CD14-positive monocyte (primary cell): ENCODE measurements around the gene PI4KB. TPM values are rescaled to one million over a fixed set of nuclear protein-coding genes. Genes with fewer than 3 reads are reported as not detected.

Experiments
- DNase-seq, 3 donors: peaks; one replicate each; pipeline ENCODE4 v3.0.0-alpha.2; 2011 to 2022
- H2AFZ ChIP-seq: 2 replicates; pipeline ENCODE4 v1.6.0; 2012; ENCODE audit warnings: mild to moderate bottlenecking, low read depth, low read length, inconsistent platforms; ENCODE audit not compliant: insufficient read depth, poor library complexity, severe bottlenecking
- H3K27ac ChIP-seq, 2 donors: 1 replicate in 1 of 2; 2 replicates in 1 of 2; pipeline ENCODE4 v1.5.1; 2012 to 2013; ENCODE audit warnings: low read length in 2 of 2, control low read depth in 1 of 2, inconsistent platforms in 1 of 2, low read depth in 1 of 2, mild to moderate bottlenecking in 1 of 2
- H3K27me3 ChIP-seq, 2 donors: one replicate each; pipeline versions ENCODE4 v1.6.0 to v1.6.1; 2011 to 2013; ENCODE audit warnings: low read length in 2 of 2; ENCODE audit not compliant: control insufficient read depth in 2 of 2, insufficient read depth in 2 of 2
- H3K36me3 ChIP-seq, 2 donors: replicated peaks in 1 of 2; 1 replicate in 1 of 2; 2 replicates in 1 of 2; pipeline versions ENCODE4 v1.5.1 to v1.6.1; 2012 to 2013; ENCODE audit warnings: low read length in 2 of 2, control low read depth in 1 of 2, inconsistent platforms in 1 of 2, mild to moderate bottlenecking in 1 of 2; ENCODE audit not compliant: insufficient read depth in 2 of 2, control insufficient read depth in 1 of 2
- H3K4me1 ChIP-seq, 2 donors: 1 replicate in 1 of 2; 2 replicates in 1 of 2; pipeline versions ENCODE4 v1.5.1 to v1.6.1; 2012 to 2013; ENCODE audit warnings: low read length in 2 of 2, control low read depth in 1 of 2, inconsistent platforms in 1 of 2, mild to moderate bottlenecking in 1 of 2, moderate library complexity in 1 of 2; ENCODE audit not compliant: insufficient read depth in 2 of 2, control insufficient read depth in 1 of 2
- H3K4me2 ChIP-seq: replicated peaks from 2 replicates; pipeline ENCODE3; 2012; ENCODE audit warnings: low read length, moderate library complexity, mild to moderate bottlenecking; ENCODE audit not compliant: poor library complexity, severe bottlenecking; ENCODE audit errors: extremely low read depth
- H3K4me3 ChIP-seq, 3 experiments: fragments of 200-600 bp in 1 of 3; sonication (generic) in 1 of 3; replicated peaks in 1 of 3; 1 replicate in 2 of 3; 2 replicates in 1 of 3; pipeline ENCODE4 v1.5.1; 2011 to 2013; ENCODE audit warnings: low read length in 3 of 3, mild to moderate bottlenecking in 3 of 3, control low read depth in 2 of 3, low read depth in 2 of 3, inconsistent platforms in 1 of 3, moderate library complexity in 1 of 3
- H3K79me2 ChIP-seq: 2 replicates; pipeline ENCODE4 v1.6.0; 2012; ENCODE audit warnings: mild to moderate bottlenecking, control low read depth, inconsistent platforms, low read length, moderate library complexity; ENCODE audit not compliant: insufficient read depth
- H3K9ac ChIP-seq: 2 replicates; pipeline ENCODE4 v1.6.0; 2017; ENCODE audit warnings: low read length, mild to moderate bottlenecking; ENCODE audit not compliant: insufficient read depth, poor library complexity, severe bottlenecking
- H3K9me3 ChIP-seq, 2 donors: replicated peaks in 1 of 2; 1 replicate in 1 of 2; 2 replicates in 1 of 2; pipeline versions ENCODE4 v1.5.1 to v1.6.1; 2012 to 2013; ENCODE audit warnings: low read length in 2 of 2, control low read depth in 1 of 2; ENCODE audit not compliant: control insufficient read depth in 1 of 2, insufficient read depth in 1 of 2
- H4K20me1 ChIP-seq: 2 replicates; pipeline ENCODE4 v1.6.0; 2012; ENCODE audit warnings: mild to moderate bottlenecking, low read length, control low read depth, moderate library complexity; ENCODE audit not compliant: insufficient read depth
- H3K27ac Mint-ChIP-seq, 7 donors: one replicate each; pipeline ENCODE4 v1.8.0; 2020; ENCODE audit warnings: mild to moderate bottlenecking in 7 of 7, mixed read lengths in 7 of 7, moderate library complexity in 6 of 7, inconsistent platforms in 2 of 7
- H3K27me3 Mint-ChIP-seq, 3 donors: one replicate each; pipeline ENCODE4 v1.8.0; 2021 to 2022; ENCODE audit warnings: low read depth in 3 of 3, mild to moderate bottlenecking in 3 of 3, mixed read lengths in 3 of 3, moderate library complexity in 3 of 3, inconsistent platforms in 1 of 3
- H3K36me3 Mint-ChIP-seq, 2 donors: one replicate each; pipeline ENCODE4 v1.8.0; 2020; ENCODE audit warnings: mixed read lengths in 2 of 2, inconsistent platforms in 1 of 2, mild to moderate bottlenecking in 1 of 2
- H3K4me1 Mint-ChIP-seq: one replicate; pipeline ENCODE4 v1.8.0; 2020; ENCODE audit warnings: mild to moderate bottlenecking, mixed read lengths
- H3K4me3 Mint-ChIP-seq, 2 donors: one replicate each; pipeline ENCODE4 v1.8.0; 2020; ENCODE audit warnings: mild to moderate bottlenecking in 2 of 2, mixed read lengths in 2 of 2, moderate library complexity in 1 of 2
- H3K9me3 Mint-ChIP-seq, 7 donors: one replicate each; pipeline ENCODE4 v1.8.0; 2020 to 2022; ENCODE audit warnings: mixed read lengths in 7 of 7, mild to moderate bottlenecking in 6 of 7, moderate library complexity in 6 of 7, inconsistent platforms in 2 of 7
- WGBS: methylation state at CpG from one replicate; pipeline ENCODE4 v1.1.5; 2013; ENCODE audit warnings: missing lambda C conversion rate; ENCODE audit not compliant: insufficient coverage; 5-methylcytosine and 5-hydroxymethylcytosine counted together
- intact Hi-C, 2 donors: fragments of 100-400 bp; cut with micrococcal nuclease; formaldehyde crosslinking; loops; one replicate each; pipeline versions ENCODE4 v1.15.0 to v1.15.1; 2023
- polyA plus RNA-seq, 3 donors: library from polyadenylated mRNA; depleted of rRNA in 1 of 3; unstranded in 2 of 3; stranded (reverse) in 1 of 3; fragments of 300-500 nt in 2 of 3; fragments of >200 nt in 1 of 3; fragmentation: Illumina TruSeq in 2 of 3; gene quantifications; 1 replicate in 2 of 3; 2 replicates in 1 of 3; pipeline ENCODE4 v1.2.3, GENCODE V29; 2012 to 2021
- TF ChIP-seq, protein P1 (sequence below): fragments of 200-600 bp; IDR thresholded peaks from one replicate; pipeline ENCODE4 v1.8.0; 2022; ENCODE audit warnings: antibody characterized with exemption, mild to moderate bottlenecking

The PI4KB gene
- polyA plus RNA-seq, 3 donors: 37.8 to 148 (median 50.3) TPM

DNA sequence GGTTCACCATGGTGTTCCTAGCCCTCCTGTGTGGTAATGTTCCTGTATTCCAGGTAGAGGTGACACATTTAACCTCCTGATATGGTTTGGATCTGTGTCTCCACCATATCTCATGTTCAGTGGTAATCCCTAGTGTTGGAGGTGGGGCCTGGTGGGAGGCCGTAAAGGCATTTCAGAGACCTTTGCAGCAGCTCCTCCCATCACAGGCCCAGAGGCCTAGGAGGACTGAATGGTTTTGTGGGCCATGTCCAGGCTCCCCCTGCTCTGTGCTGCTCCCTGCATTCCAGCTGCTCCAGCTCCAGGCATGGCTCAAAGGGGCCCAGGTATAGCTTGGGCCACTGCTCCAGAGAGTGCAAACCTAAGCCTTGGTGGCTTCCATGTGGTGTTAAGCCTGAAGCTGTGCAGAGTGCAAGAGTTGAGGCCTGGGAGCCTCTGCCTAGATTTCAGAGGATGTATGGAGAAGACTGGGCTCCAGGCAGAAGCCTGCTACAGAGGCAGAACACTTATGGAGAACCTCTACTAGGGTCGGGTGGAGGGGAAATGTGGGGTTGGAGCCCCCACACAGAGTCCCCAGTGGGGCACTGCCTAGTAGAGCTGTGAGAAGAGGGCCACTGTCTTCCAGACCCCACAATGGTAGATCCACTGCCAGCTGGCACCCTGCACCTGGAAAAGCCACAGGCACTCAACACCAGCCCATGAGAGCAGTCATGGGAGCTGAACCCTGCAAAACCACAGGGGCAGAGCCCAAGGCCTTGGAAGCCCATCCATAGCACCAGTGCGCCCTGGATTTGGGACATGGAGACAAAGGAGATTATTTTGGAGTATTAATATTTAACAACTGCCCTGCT, 35.3 kb upstream of the PI4KB start:
- peaks cover 12 to 18% (median 16%) of the 10 kb centered on the region in 7 donors for H3K9me3 Mint-ChIP-seq
- no peak overlapping the region for H3K4me3 Mint-ChIP-seq
- peaks cover 10 to 11% of the 10 kb centered on the region in 2 donors for H3K9me3 ChIP-seq
- H4K20me1 ChIP-seq: no peaks in the 10 kb centered on the region
- H2AFZ ChIP-seq: no peak overlapping the region
- no peak for DNase-seq
- TF ChIP-seq, protein P1, sequence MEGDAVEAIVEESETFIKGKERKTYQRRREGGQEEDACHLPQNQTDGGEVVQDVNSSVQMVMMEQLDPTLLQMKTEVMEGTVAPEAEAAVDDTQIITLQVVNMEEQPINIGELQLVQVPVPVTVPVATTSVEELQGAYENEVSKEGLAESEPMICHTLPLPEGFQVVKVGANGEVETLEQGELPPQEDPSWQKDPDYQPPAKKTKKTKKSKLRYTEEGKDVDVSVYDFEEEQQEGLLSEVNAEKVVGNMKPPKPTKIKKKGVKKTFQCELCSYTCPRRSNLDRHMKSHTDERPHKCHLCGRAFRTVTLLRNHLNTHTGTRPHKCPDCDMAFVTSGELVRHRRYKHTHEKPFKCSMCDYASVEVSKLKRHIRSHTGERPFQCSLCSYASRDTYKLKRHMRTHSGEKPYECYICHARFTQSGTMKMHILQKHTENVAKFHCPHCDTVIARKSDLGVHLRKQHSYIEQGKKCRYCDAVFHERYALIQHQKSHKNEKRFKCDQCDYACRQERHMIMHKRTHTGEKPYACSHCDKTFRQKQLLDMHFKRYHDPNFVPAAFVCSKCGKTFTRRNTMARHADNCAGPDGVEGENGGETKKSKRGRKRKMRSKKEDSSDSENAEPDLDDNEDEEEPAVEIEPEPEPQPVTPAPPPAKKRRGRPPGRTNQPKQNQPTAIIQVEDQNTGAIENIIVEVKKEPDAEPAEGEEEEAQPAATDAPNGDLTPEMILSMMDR: no peak
- H3K79me2 ChIP-seq: no peaks in the 10 kb centered on the region
- intact Hi-C loops: no loop called here
- H3K9ac ChIP-seq: no peak overlapping the region
- H3K36me3 Mint-ChIP-seq: no peaks in the 10 kb centered on the region
- H3K27ac Mint-ChIP-seq: peak overlapping the region in 4 of 7 donors; percentile 26 to 38 (median 35)
- H3K27ac ChIP-seq: no peak overlapping the region
- no peak overlapping the region for H3K4me3 ChIP-seq
- no peak overlapping the region for H3K4me2 ChIP-seq
- H3K27me3 ChIP-seq: no peaks in the 10 kb centered on the region
- H3K36me3 ChIP-seq: no peaks in the 10 kb centered on the region
- peaks cover 3% of the 10 kb centered on the region for H3K4me1 Mint-ChIP-seq
- H3K27me3 Mint-ChIP-seq: peaks cover 2 to 3% (median 2%) of the 10 kb centered on the region in 3 donors
- no CpG with 5 or more reads among the region's 3 CpGs for WGBS
- H3K4me1 ChIP-seq: no peaks in the 10 kb centered on the region

DNA sequence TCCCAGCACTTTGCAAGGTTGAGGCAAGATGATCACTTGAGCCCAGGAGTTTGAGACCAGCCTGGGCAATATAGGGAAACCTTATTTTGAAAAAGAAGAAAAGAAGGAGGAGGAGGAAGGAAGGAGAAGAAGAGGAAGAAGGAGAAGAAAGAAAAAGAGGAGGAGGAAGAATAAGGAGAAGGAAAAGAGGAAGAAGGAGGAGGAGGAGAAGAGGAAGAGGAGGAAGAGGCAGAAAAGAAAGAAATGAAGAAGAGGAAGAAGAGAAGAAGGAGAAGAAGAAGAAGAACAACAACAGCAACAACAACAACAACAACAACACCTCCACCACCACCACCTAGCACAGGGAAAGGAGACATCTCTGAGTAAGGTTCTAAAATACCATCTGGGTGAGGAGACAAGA, 34.7 kb upstream of the PI4KB start:
- Histone ChIP-seq H3K27me3 (no peaks in the 10 kb centered on the region), H3K36me3 (no peaks in the 10 kb centered on the region), H3K4me2 (no peak overlapping the region), H2AFZ (no peak overlapping the region), H3K9me3 (peaks cover 10 to 11% of the 10 kb centered on the region in 2 donors), H3K27ac (no peak overlapping the region), H4K20me1 (no peaks in the 10 kb centered on the region), H3K4me1 (no peaks in the 10 kb centered on the region), H3K79me2 (no peaks in the 10 kb centered on the region), H3K4me3 (no peak overlapping the region), H3K9ac (no peak overlapping the region)
- peaks cover 3% of the 10 kb centered on the region for H3K4me1 Mint-ChIP-seq
- H3K9me3 Mint-ChIP-seq: peaks cover 12 to 18% (median 14%) of the 10 kb centered on the region in 7 donors
- intact Hi-C loops: no loop called here
- peaks cover 2 to 3% (median 2%) of the 10 kb centered on the region in 3 donors for H3K27me3 Mint-ChIP-seq
- peak overlapping the region in 3 of 7 donors; percentile 26 to 68 (median 35) for H3K27ac Mint-ChIP-seq
- DNase-seq: no peak
- no peak overlapping the region for H3K4me3 Mint-ChIP-seq
- TF ChIP-seq, protein P1: no peak
- no peaks in the 10 kb centered on the region for H3K36me3 Mint-ChIP-seq
